GM12873 (cell line): Measurements from ENCODE around the gene PRR7.

Experiments used
- TF ChIP-seq, protein P1 (sequence below): IDR thresholded peaks from 2 replicates; pipeline ENCODE4 v1.5.1; 2012; ENCODE audit warnings: low read depth, mild to moderate bottlenecking, moderate library complexity, low read length, control low read depth; ENCODE audit not compliant: insufficient read depth; ENCODE audit errors: missing control alignments

The PRR7 gene

DNA sequence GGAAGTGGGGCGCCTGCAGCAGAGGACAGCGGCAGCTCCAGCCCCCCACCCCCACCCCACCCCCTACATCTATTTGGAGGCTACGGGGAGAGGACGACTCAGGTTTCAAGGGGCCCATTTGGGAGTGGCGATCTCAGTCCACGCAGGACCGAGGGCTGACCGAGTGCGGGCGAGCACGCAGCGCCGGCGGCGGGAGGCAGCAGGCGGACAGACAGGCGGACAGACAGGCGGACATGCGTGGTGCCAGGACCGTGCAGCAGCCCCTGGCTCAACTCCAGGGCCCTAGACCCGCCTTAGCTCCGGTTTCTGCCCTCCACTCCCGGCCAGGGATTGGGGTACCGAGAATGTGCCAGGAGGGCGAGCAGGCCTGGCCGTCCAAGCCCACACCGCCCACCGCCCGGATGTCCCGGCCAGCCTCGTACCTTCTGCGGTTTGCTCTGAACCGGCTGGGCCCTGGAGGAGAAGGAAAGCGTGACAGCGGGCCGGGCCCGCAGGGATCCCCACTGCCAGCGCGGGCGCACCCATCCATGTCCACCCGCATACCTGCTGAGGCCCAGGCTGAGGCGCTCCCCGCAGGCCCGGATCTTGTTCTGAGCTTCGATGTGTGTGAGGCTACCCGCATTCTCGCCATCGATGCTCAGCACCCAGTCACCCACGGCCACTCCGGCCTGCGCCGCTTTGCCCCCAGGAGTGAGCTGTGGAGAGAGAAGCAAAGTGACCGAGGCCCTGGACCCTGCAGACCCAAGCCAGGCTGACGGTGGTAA, 45.6 kb downstream of the PRR7 start:
- TF ChIP-seq, protein P1, sequence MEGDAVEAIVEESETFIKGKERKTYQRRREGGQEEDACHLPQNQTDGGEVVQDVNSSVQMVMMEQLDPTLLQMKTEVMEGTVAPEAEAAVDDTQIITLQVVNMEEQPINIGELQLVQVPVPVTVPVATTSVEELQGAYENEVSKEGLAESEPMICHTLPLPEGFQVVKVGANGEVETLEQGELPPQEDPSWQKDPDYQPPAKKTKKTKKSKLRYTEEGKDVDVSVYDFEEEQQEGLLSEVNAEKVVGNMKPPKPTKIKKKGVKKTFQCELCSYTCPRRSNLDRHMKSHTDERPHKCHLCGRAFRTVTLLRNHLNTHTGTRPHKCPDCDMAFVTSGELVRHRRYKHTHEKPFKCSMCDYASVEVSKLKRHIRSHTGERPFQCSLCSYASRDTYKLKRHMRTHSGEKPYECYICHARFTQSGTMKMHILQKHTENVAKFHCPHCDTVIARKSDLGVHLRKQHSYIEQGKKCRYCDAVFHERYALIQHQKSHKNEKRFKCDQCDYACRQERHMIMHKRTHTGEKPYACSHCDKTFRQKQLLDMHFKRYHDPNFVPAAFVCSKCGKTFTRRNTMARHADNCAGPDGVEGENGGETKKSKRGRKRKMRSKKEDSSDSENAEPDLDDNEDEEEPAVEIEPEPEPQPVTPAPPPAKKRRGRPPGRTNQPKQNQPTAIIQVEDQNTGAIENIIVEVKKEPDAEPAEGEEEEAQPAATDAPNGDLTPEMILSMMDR, result no peak

DNA sequence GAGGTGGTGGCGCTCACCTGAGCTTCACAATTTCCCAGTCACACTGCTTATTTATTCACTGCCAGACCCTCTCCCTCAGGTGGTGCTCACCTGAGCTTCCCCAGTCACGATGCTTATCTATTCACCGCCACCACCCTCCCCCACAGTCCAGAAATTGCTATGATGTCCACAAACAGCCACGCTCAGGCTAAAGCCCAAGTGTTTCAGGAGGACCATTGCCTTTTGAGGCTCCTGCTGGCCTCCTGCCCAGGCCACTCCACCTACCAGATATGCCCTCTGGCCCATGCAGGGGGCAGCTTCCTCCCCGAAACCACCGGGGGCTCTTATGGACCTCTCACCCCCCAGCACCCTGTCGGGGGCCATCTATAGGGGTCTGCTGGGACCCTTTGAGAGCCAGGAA, 46.2 kb downstream of the PRR7 start:
- TF ChIP-seq, protein P1, result no peak

DNA sequence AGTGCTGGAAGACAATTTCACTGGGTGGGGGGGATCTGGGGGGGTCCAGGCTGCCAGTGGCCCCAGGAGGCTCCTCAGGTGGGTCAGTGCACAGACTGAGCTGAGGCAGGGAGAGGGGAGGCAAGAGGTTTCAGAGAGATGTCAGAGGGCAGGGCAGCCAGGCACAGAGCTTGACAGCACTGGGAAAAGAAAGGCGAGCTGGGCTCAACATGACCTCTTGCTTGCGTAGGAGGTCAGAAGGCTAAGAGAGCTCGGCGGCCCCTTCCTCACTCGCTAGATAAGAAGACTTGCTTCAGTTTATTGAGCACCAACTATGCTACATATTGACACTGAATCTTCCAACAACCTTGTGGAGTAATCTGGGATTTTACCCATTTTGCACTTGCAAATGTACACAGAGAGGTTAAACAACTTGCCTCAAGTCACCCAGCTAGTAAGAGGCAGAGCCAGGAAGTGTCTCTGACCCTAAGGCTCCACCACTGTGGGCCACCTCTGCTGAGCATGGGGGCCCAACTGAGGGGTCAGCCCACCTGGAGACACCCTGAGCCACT, 47.3 kb downstream of the PRR7 start:
- TF ChIP-seq, protein P1, result no peak

DNA sequence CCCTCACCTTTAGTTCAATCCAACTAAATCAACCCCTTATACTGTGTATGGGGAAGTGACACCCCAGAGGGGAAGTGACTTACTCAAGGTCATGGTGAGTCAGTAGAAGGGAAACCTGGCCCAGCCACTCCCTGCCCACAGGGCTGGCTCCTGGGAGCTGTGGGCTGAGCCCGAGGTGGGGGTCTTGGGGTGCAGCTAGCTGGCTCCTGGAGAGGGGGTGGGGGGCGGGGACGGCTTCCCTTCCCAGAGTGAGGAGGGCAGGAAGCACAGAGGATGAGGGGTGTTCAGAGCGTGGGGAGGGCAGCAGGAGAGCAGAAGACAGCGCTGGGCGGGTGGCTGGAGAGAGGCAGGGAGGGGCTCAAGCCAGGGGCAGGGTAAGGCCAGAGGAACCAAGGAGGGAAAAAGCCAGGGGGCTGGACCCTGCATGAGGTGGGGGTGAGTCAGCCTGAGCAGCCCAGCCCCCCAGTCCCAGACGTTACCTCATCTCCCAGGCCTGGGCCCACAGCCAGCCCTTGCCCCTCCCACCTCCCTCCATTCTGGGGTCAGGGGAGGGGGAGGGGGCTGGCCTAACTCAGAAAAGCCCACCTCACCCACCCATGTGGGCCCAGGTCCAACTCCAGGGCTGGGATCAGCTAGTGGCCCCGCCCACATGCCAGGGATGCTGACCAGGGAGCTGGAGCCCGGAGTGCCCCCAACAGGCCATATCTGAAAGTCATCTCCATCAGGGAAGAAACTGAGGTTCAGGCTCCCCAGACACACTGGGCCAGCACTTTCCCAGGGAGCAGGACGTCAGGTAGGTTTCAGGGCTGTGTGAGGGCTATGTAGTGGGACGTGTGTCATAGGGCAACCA, 48.0 kb downstream of the PRR7 start:
- TF ChIP-seq, protein P1, result peak; percentile 22

DNA sequence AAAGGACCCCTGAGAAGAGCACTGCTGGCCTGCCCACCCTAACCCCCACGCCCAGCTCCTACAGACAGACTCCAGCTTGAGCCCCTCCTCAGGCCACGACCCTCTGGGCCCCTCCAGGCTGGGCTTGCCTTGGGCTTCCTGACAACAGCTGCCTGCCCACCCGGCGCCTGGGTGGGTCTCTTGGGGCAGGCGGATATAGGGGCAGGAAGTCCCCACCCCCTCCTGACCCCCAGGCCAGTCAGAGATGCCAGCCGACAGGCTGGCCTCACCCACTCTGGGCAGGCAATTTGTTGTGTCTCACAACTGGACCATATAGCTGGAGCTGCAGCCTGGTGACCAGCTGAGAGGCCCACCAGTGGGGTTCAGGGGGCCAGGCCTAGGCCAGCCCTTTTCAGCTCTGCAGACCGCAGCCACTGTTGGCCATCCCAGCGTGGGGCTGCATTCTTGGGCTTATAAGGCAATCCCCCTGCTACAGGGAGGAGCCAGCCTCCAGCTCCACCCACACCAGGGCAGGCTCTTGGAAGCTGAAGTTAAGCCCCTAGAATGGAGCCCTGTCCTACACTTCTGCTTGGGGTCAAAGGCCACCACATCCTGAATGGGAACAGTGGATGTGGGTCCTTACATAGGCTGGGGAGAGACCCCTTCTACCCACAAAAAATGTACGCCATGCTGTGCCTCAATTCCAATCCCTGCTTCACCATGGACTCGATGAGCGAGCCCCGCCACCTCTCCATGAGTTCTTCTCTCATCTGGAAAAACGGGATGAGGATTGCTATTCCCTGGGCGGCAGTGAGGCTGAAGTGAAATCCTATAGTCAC, 48.8 kb downstream of the PRR7 start:
- TF ChIP-seq, protein P1, result no peak

DNA sequence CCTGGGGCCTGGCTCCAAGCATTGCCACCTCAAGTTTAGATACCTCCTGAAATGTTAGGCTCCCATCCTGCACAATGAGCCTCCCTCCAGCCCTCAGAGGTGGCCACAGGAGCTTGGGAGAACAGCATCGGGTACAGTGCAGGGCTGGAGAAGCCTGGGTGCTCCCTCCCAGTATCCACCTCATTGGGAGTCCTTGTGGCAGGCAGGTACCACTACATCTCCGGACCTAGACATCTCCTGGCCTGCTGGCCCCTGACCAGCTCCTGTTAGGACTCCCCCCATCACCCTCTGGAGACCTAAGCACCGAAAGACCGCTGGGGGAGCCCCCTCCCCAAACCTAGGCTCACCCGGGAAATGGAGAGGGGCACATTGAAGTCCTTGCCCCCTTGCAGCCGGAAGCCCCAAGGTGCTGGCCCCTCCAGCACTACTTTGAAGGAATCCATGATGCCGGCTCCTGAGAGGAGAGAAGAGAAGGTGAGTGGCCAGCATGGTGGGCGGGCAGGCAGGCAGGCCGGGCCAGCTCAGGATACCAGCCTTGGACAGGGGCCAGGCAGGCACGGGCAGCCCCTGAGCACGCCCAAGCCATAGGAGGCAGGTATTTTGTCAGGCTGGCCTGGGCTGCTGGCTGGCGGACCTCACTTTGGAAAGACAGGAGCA, 49.6 kb downstream of the PRR7 start:
- TF ChIP-seq, protein P1, result peak; percentile 37
